GM12801 (cell line): ENCODE results near the gene UBE2E1.

Source experiments
- TF ChIP-seq, protein P1 (sequence below): IDR thresholded peaks from one replicate; pipeline ENCODE4 v1.5.1; 2011; ENCODE audit warnings: control low read depth; ENCODE audit not compliant: insufficient read length; ENCODE audit errors: extremely low read depth

The UBE2E1 gene

GRCh38 chr3:23861689-23862088, 55.9 kb downstream of the UBE2E1 start:
- TF ChIP-seq, protein P1, sequence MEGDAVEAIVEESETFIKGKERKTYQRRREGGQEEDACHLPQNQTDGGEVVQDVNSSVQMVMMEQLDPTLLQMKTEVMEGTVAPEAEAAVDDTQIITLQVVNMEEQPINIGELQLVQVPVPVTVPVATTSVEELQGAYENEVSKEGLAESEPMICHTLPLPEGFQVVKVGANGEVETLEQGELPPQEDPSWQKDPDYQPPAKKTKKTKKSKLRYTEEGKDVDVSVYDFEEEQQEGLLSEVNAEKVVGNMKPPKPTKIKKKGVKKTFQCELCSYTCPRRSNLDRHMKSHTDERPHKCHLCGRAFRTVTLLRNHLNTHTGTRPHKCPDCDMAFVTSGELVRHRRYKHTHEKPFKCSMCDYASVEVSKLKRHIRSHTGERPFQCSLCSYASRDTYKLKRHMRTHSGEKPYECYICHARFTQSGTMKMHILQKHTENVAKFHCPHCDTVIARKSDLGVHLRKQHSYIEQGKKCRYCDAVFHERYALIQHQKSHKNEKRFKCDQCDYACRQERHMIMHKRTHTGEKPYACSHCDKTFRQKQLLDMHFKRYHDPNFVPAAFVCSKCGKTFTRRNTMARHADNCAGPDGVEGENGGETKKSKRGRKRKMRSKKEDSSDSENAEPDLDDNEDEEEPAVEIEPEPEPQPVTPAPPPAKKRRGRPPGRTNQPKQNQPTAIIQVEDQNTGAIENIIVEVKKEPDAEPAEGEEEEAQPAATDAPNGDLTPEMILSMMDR, result no peak

GRCh38 chr3:23863060-23863459, 57.3 kb downstream of the UBE2E1 start:
- TF ChIP-seq, protein P1, result no peak

DNA sequence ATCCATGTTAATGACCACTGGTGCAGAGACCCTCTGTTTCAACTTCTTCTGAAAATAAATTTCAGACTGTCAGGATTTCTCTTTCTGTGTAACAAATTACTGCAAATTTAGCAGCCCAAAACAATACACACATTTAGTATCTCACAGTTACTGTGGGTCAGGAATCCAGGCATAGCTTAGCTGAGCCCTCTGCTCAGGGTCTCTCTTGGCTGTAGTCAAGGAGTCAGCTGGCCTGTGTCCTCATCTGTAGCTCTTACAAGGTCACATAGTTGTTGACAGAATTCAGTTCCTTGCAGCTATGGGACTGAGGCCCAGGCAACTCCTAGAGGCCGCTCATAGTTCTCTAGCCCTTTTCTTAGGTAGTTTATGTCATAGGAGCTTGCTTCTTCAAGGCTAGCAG, 59.2 kb downstream of the UBE2E1 start:
- TF ChIP-seq, protein P1, result no peak

DNA sequence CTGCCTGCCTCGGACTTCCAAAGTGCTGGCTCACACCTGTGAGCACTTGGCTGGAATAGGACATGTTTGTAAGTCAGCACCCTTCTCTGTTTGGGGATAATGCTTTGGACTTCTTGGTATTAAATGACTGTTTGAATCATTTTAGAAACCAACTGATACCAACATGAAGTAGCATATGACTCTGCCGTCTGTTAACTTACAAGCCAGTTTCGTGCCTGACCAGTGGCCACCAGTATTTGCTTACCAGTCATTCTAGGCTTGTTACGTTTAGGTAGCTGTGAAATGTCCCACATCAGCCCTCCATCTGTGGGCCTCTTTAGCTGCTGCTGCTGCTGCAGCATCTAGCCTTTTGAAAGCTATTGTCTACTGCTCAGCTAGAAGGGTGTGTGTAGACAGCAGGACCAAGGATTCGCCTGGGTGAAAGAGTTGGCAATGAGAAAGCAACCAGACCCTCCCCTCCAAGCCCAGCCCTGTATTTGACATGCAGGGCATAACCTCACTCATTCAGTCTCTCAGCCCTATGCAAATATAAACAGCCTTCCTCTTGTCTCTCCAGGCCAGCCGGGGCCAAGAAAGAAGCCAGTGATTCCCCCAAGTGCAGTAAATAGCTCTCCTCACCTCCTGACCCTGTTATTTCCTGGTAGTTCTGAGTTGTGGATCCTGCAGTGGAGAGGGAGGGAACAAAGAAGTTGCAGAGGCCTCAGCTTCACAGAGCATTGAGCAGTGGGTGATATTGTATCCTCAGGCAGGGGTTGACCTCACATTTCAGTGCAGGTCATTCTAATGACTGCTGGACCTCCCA, 60.0 kb downstream of the UBE2E1 start:
- TF ChIP-seq, protein P1, result no peak

GRCh38 chr3:23867400-23867799, 61.6 kb downstream of the UBE2E1 start:
- TF ChIP-seq, protein P1, result no peak

- TF ChIP-seq, protein P1, result no peak
These were observed 62.1 kb downstream of the UBE2E1 start for GRCh38 chr3:23867838-23868237.

GRCh38 chr3:23869977-23870662, 64.4 kb downstream of the UBE2E1 start:
- TF ChIP-seq, protein P1, result no peak
